Measurements from ENCODE around the gene KRT81.

KRT81 gene

DNA sequence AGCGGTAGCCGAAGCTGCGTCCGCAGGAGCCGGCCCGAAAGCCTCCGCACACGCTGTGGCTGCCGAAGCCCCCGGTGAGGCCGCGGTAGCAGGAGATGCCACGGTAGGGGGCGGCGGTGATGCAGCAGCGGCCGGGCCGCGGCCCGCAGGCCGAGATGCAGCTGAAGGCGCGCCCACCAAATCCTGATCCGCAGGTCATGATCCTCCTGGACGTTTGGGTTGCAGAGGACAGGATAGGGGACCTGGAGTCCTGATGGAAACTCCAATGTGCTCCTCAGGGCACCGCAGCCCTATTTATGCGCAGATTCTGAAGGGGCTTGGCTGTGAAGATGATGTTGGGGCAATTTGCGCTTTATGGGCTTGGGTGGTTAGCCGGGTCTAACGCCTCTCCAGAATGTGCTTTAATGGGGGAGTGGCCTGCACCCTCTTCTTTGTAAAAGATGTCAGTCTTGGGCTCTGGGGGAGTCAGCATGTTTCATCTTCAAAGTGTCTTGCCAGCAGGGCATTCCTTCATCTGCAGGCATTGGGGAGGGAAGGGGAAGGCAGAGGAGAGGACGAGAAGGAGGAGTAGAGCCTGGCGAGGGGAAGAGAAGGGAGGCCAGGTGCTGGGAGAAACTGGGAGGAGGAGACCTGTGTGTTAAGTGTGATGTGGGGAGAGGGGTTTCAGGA lies at the start of gene KRT81:
TSS of gene KRT81 (minus strand) at position 268 of the 669 bp plus-strand sequence. CDS start at position 199, 69 bp downstream.
- DNase-seq (ENCODE audit: low read depth, low spot score) = no peak

DNA sequence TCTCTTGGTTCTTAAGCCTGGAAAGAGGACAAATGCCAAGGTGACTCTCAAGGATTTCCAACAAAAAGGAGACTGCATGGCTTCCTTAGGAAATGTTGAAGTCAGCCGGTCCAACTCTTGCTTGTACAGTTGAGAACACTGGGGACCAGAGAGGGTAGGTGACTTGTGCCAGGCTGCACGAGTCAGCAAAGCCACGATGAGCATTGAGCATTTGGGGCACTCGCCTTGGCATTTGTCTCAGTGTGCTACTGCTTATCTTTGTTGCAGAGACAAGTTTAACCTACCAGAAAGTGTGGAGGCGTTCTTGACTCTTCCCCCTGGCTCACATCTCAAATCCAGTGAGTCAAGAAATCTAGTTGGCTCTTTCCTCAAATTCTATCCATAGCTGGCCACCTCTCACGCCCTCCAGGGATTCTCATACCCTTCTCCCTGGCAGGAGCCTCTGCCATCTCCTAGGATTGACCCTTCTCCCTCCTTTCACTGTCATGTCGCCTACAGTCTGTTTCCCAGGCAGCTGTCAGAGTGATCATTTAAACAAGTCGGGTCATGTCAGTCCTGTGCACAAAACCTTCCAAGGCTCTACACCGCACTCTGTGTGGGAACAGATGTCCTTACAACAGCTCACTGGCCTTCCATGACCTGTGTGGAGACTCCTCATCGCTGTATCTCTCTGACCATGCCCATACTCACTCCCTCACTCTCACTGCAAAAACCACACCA lies 47.1 kb upstream of the KRT81 start:
- DNase-seq (ENCODE audit: low read depth, low spot score) = no peak

DNA sequence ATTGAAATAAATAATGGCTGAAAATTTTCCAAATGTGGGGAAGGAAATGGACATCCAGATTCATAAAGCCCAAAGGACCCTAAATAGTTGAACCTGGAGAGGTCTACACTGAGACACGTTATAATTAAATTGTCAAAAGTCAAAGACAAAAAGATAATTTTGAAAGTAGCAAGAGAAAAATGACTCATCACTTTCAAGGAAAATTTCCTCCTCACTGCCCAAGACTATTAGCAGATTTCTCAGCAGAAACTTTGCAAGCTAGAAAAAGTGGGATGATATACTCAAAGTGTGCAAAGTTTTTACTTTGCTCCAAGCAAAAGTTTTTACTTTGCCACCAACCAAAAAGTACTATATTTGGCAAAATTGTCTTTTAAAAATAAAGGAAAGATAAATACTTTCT lies 45.7 kb upstream of the KRT81 start:
- no peak for DNase-seq (ENCODE audit: low read depth, low spot score)

DNA sequence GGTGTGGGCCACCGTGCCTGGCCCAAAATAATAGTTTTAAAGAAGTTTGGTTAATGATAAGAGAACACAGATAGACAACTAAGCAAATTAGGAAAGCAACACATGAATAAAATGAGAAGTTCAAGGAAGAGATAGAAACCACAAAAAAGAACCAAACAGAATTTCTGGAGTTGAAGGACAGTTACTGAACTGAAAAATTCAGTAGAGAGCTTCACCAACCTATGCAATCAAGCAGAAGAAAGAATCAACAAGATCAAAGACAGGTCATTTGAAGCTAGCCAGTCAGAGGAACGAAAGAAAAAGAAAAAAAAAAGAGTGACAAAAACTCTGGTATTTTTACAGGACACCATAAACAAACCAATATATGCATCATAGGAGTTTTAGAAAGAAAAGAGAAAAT lies 45.3 kb upstream of the KRT81 start:
- DNase-seq (ENCODE audit: low read depth, low spot score) = no peak

DNA sequence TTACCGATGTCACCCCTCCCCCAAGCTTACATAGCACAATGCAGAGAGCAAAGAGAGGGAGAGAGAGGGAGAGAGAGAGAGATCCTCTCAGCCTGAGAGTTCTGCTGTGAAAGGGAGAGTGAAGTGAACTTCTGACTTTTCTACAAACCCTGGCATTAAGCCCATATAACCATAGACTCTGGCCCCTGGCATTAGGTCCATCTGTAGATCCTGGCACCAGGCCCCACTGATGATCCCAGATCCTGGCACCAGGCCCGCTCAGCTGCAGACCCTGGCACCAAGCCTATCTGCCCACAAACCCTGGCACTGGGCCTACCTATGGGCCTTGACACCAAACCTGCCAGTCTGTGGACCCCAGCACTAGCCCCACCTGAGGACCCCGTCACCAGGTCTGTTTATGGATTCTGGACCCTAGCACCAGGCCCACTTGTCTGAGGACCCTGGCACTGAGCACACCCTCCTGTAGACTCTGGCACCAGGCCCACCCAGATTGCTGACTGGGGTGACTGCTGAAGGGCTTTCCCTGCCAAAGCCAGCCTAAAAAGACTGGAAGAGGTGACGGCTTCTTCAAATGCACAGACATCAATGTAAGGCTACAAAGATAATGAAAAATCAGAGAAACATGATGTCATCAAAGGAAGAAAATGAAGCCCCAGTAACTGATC lies 44.4 kb upstream of the KRT81 start:
- DNase-seq (ENCODE audit: low read depth, low spot score) = no peak

DNA sequence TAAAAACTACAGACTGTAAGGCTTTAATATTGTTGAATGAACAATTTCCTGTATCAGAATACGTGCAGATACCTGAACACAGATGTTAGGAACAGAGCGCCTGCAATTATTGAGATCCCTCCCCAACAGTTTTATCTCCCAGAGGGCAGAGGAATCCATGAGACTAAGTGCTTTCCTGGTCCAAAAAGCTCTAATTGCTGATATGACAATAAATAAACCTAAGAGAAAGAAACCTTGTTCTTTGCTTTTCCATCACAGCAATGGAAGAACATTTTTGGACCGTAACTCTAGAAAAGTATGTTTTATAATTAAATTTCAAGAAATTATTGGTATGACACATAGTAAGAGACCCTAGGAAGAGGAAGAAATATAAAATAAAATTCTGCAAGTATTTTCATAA lies 42.9 kb upstream of the KRT81 start:
- no peak for DNase-seq (ENCODE audit: low read depth, low spot score)

DNA sequence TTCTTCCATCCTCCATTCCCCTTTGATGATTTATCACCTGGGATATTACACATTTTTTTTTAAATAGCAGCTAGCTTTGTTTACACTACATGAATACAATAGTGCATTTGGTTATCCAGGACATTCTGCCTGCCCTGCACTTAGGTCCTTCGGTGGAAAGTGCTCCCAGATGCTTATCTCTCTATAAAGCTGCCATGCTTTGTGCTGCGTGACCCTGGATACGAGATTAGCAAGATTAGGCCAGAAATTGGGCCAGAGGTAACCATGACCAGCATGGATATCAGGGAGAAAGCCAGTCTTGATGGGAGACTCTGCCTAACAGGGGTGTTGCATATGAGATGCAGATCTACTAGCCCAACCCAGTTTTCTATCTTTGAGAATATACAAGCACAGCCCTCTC lies 42.0 kb upstream of the KRT81 start:
- DNase-seq (ENCODE audit: low read depth, low spot score) = no peak

DNA sequence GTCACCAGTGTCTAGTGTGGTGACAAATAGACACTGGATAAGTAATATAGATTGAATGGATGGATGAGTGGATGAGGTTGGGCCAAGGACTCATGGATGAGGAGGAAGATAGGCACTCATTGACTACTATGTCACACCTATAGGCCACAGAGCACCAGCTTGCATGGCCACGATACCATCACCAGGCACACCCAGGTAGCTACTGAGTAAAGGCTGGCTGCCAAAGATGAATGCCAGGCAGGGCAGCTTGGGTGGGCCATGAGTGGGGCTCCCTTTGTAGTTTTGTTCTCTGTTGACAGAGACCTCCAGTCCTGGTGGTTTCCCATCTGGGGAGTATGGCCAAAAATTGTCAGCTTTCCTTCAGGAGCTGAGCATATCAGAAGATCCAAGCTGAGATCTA lies 41.0 kb upstream of the KRT81 start:
- DNase-seq (ENCODE audit: low read depth, low spot score) = no peak

DNA sequence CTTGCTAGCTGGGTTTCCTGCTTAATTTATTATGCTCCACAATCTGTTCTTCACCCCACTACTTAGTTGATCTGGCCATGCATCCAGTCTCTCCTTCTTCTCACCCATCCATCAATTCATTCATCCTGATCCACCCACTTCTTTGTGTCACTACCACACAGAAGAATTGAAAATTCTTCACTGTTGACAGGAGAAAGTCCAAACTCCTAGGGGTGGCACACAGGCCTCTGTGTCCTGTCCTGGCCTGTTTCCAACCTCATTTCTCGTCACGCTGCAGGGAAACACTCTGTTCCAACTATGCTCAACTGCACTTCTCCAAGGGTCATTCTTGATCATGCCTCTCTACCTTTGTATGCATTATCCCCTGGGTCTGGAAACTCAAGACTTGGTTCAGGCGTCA lies 40.5 kb upstream of the KRT81 start:
- DNase-seq (ENCODE audit: low read depth, low spot score) = no peak

DNA sequence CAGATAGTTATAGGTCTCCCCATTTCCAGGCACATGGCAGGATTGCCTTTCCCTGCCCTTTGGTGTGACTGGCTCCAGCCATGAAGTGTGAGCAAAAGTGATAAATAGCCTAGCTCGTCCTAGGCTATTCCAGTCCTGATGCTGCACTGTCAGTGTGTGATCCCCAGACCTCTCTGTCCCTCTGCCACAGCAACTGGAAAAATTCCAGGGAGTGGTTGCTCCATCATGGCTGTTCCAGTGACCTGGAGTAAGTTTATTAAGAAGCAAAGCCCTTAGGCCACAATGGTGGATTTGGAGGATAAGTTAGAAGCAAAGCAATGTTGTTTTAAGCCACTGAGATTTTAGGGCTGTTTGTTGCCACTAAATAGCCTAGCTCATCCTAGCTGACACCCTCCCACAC lies 39.7 kb upstream of the KRT81 start:
- no peak for DNase-seq (ENCODE audit: low read depth, low spot score)

DNA sequence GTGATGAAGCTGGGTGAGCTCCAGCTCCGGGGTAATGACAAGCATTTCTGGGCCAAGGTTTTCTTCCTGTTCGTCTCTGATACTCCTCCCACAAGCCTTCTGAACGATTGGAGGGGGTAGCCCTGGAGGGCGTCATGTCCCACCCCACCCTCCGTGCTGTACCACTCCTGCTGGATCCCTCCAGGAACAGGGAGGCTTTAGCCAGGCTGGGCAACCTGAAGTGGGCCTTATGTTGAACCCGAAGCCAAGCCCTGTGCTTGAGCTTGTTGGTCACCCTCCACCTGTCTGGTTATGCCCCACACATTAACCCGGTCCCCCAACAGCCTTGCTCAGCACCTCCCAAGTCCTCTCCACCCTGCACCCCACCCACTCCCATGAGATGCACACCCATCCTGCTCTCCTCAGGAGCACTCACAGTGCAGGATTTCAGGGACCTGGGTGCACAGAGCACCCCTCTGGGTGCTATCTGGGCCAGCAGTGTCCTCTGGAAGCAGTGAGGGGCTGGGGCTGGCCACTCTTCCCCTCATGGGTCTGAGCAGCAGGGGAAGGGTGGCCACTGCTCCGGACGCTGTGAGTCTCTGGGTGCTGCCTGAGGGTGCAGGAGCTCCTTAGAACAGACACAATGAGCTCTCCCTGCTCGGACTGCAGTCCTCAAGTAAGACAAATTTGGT lies 36.6 kb upstream of the KRT81 start:
- no peak for DNase-seq (ENCODE audit: low read depth, low spot score)

DNA sequence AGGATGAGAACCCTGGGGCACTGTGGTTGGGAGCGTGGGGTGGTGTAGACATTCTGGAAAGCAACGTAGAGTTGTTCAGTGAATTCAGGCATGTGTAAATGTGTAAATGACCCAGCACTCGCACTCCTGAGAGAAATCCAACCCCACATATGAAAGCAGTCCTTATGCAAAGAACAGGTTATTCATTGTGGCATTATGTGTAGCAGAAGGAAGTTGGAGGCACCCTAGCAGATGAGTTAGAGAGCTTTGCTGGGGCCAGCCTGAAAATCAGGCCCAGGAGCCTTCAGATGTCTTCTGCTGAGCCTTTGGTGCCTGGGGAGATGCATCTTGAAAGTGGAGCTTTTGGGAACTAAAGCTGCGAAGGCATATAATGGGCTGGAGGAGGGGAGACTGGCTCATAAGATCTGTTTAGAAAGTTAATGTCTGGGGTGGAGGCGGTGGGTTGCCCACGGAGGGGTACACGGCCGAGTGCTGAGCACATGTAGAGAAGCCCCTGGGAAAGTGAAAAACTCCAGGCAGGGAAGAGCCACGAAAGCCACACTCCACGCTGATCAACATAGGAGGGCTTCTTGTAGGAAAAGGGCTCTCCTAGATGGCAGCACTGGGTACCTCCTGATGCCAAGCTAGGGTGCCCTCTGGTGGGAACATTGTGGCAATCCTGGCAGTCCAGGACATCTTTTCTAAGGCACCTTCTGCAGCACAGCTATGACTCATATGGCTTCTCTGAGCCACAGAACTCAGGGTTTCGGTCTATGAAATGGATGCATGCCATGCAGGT lies 35.9 kb upstream of the KRT81 start:
- peak; percentile 60 for DNase-seq (ENCODE audit: low read depth, low spot score)

DNA sequence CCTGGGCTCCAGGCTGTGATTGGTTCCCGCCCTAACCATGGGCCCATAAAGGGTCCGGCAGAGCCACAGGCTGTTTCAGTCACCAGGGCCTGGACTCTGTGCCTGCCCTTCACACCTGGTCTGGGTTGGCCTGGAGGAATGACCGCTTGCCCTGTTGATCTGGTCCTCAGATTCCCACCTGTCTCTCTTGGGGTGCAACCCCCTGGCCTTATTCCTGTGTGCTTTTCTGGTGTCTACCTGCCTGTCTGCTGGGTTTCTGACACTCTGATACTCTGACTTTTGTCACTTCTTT lies 32.8 kb upstream of the KRT81 start:
- DNase-seq (ENCODE audit: low read depth, low spot score) = no peak

DNA sequence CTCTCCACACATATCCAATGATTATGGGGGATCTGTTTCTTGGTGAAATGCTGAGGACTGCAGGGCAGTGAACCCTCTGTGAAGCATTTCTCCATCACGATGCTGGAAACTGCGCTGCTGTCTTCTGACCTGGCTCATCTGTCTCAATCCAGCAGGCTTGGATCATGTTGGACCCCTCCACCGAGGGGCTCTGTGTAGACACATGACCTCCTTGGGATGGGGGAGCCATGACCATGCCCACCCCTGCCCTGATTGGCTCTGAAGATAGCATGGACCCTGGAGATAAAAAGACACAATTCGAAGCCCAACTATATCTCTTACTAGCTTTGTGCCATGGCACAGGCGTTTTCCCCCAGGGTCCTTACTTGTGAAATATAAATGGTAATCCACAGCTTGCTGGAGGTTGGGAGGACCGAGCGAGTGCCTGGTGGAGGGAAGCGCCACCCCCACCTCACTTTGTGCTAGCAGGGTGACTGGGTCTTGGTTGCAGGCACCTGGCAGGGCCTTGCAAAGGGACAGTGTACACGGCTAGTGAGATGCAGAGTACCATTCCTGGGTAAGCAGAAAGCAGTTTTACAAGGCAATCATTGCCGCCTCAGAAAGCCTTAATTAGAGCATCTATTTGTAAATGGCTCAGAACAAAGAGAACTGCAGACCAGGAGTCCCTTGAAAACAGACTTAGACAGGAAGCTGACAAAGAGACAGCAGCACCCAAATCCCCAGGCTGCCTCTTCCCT lies 32.2 kb upstream of the KRT81 start:
- no peak for DNase-seq (ENCODE audit: low read depth, low spot score)

DNA sequence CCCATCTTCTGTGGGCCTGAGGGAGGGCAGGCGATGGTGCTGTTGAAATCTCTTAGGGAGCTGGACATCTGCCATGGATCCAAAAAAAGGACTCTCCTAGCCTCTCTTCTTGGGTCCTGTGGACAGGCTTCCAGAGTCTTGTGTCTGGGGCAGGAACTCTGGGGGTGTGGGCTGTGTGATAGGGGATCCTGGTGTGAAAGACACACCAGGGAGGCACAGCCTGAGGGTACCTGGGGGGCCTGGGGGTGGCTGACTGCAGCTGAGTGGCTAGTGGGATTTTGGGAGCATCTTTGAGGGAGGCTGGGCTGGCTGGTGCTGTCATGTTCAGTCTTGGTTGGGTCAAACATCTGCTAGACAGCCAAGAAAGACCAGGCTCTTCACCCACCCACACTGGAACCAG lies 31.7 kb upstream of the KRT81 start:
- DNase-seq (ENCODE audit: low read depth, low spot score) = no peak

DNA sequence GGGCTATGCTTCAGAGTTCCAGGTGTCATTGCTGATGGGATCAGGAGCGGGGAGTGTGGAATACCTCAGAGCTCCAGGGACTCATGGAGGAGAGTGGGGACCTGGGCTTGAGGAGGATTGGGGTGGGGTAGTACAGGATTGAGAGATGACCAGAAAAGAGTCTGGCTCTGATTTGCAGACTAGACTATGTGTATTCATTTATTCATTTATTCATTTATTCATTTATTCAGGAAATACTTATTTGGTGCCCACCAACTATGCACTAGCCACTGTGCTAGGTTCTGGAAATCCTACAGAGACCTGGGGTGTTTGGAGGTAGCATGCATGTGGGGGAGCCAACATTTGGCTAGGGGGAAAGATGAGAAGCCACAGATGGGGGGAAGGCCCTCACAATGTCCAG lies 30.7 kb upstream of the KRT81 start:
- DNase-seq (ENCODE audit: low read depth, low spot score) = no peak

DNA sequence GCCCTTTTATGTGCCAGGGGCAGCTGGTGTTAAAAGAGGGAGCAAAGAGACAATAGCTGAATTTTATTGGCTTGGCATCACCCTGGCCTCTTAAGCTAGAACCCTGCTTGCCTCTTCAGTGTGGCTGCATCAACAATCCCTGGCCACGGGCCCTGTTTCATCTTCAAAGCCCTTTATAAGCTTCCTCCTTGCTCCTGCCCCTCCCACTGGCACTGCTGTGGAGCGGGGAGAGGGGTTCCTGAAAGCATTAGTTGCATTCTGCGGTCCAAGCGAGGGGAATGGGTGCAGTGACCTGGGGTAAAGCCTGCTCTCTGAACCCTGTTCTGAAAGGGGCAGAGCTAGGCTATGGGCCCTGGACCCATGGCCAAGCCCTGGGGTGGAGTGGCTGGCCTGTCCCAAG lies 30.1 kb upstream of the KRT81 start:
- DNase-seq (ENCODE audit: low read depth, low spot score) = no peak

DNA sequence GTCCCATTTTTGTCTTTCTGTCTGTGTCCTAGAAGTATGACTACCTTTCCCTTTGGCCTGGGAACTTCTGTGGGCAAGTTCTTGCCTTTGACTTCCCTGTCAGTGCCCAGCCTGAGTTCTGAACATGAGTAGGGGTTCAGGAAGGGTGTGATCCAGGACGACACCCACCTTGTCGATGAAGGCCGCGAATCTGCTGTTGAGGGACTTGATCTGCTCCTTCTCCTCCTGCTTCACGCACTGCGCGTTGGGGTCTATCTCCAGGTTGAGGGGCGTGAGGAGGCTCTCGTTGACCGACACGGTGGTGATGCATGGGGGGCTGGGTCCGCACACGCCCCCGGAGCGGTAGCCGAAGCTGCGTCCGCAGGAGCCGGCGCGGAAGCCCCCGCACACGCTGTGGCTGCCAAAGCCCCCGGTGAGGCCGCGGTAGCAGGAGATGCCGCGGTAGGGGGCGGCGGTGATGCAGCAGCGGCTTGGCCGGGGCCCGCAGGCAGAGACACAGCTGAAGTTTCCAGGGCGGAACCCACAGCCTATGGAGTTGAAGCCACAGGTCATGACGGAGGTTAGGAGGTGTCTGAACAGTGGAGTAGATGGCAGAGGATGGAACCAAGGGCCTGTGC lies 29.6 kb upstream of the KRT81 start, which contains the start of gene KRT83:
TSS of gene KRT83 (minus strand) at position 615 of the 617 bp plus-strand sequence. CDS start at position 552, 63 bp downstream.
- no peak for DNase-seq (ENCODE audit: low read depth, low spot score)

DNA sequence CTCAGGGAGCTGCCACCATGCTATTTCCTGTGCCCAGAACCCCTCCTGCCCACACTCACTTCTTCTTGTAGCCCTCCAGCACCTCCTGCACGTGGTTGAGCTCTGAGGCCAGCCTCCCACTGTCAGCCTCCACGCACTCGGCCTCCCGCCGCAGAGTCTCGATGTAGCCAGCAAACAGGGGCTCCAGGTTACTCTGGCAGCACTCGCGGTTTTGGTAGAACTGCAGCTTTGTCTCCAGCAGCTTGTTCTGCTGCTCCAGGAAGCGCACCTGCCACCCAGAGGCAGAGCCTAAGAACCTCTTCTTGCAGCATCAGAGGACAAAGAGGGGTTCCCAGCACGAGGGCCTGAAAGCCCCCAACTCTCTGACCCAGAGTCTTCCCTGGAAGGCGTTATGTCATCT lies 27.8 kb upstream of the KRT81 start:
- no peak for DNase-seq (ENCODE audit: low read depth, low spot score)

DNA sequence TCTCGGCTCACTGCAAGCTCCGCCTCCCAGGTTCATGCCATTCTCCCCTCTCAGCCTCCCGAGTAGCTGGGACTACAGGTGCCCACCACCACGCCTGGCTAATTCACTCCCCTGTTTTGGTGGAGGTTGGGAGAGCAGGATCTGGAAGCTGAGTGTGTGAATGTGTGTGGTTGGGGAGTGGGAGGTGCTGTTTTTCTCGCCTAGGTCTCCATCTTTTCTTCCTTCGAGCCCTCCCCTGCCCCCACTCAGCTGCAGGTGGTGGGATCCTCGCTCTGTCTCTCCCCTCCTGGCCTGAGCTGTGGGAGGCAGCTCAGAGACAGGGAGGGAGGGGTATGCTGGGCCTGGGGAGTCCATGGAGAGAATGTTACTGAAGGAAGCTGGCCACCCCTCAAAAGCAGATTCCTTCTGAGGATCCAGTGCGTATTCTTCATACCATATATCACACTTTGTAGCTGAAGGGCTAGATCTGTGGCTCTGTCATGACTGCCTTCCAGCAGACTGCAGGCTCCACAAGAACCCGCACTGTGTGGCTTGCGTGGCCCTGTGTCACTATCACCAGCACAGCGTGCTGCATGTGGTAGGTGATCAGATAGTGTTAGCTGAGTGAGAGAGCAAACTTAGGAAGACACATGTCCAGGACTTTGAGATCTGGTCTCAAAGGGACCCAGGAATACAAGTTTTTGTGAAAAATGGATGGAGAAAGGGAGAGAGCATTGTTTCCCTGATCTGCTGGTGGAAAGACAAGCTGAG lies 27.1 kb upstream of the KRT81 start:
- no peak for DNase-seq (ENCODE audit: low read depth, low spot score)
